SK-N-SH (cell line): ENCODE data around the gene NFIA.

ENCODE experiments used
- CTCF ChIP-seq: fragments of 200-600 bp; sonication (generic); IDR thresholded peaks from 2 replicates; pipeline ENCODE4 v1.6.1; 2017; ENCODE audit warnings: antibody characterized with exemption, mild to moderate bottlenecking, moderate library complexity
- ELF1 ChIP-seq: IDR thresholded peaks from 2 replicates; pipeline ENCODE4 v1.4.0; 2012
- FOXM1 ChIP-seq: IDR thresholded peaks from 2 replicates; pipeline ENCODE4 v1.4.0; 2012; ENCODE audit warnings: low read depth, mild to moderate bottlenecking
- POLR2AphosphoS5 ChIP-seq: IDR thresholded peaks from 2 replicates; pipeline ENCODE4 v1.6.1; 2012; ENCODE audit warnings: low read depth, low read length

- TF ChIP-seq CTCF (no peak), POLR2AphosphoS5 (no peak), ELF1 (no peak), FOXM1 (no peak)
These were observed 35.3 kb upstream of the NFIA start for GRCh38 chr1:61047061-61047460.
